Glutamatergic neuron (in vitro differentiated cells): Measurements from ENCODE around the gene TRIM54. TPM values are rescaled to one million over a fixed set of nuclear protein-coding genes. Genes with fewer than 3 reads are reported as not detected.

Experiments used
- DNase-seq: peaks from one replicate; pipeline ENCODE4 v3.0.0; 2022
- H3K27ac Mint-ChIP-seq: one replicate; pipeline ENCODE4 v1.8.0; 2020; ENCODE audit warnings: mild to moderate bottlenecking, mixed read lengths, inconsistent platforms; ENCODE audit not compliant: unreplicated experiment
- H3K27me3 Mint-ChIP-seq: one replicate; pipeline ENCODE4 v1.8.0; 2020; ENCODE audit warnings: mild to moderate bottlenecking, moderate library complexity, mixed read lengths, inconsistent platforms; ENCODE audit not compliant: unreplicated experiment
- H3K36me3 Mint-ChIP-seq: one replicate; pipeline ENCODE4 v1.8.0; 2020; ENCODE audit warnings: mild to moderate bottlenecking, mixed read lengths, inconsistent platforms; ENCODE audit not compliant: unreplicated experiment
- H3K4me1 Mint-ChIP-seq: one replicate; pipeline ENCODE4 v1.8.0; 2020; ENCODE audit warnings: mild to moderate bottlenecking, low read depth, mixed read lengths, inconsistent platforms; ENCODE audit not compliant: unreplicated experiment
- H3K4me3 Mint-ChIP-seq: one replicate; pipeline ENCODE4 v1.8.0; 2020; ENCODE audit warnings: mild to moderate bottlenecking, mixed read lengths, inconsistent platforms; ENCODE audit not compliant: unreplicated experiment
- H3K9me3 Mint-ChIP-seq: one replicate; pipeline ENCODE4 v1.8.0; 2020; ENCODE audit warnings: mild to moderate bottlenecking, moderate library complexity, mixed read lengths, inconsistent platforms; ENCODE audit not compliant: unreplicated experiment
- total RNA-seq: library from RNA; stranded (reverse); fragmentation: NEBNext Ultra II Directional; extraction: Animal tissue kit (Norgen Biotek cat#: 25700); gene quantifications from one replicate; pipeline ENCODE4 v1.2.1, GENCODE V29; 2021; ENCODE audit not compliant: unreplicated experiment
- TF ChIP-seq, protein P1 (sequence below): fragments of 200-600 bp; sonication (generic); IDR thresholded peaks from one replicate; pipeline ENCODE4 v1.5.0; 2021; ENCODE audit not compliant: partially characterized antibody, unreplicated experiment

The TRIM54 gene
- total RNA-seq, 1 donor from 2014 or later: 2.0 TPM

DNA sequence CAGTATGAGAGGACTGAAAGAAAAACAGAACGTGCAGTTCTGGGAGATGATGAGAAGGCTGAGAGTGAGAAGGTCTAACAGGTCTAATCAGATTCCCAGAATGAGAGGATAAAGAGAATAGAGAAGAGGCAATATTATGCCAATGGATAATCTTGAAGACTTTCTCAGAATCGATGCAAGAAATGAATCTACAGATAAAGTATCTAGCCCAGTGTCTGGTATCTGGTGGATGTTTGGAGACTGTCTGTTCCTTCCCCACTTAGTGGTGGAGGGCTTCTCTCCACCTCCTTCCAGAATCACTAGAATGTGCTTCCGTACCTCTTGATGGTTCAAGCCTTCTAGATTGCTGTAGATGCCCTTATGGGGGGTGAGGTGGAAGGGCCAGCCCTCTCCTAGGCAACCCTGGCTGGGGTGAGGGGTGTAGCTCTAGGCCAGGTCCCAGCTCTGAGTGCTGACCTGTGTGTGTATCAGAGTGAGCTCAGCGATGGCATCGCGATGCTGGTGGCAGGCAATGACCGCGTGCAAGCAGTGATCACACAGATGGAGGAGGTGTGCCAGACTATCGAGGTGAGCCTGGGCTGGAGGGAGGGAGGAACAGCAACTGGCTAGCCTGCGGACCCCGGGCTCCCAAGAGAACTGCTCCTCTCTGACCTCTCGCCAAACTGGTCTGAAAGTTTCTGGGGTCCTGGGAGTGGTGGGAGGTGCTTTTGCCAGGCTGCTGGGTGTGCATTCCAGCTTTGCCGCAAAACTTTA, 22.4 kb downstream of the TRIM54 start:
- H3K4me1 Mint-ChIP-seq: peaks cover 2% of the 10 kb centered on the region
- TF ChIP-seq, protein P1, sequence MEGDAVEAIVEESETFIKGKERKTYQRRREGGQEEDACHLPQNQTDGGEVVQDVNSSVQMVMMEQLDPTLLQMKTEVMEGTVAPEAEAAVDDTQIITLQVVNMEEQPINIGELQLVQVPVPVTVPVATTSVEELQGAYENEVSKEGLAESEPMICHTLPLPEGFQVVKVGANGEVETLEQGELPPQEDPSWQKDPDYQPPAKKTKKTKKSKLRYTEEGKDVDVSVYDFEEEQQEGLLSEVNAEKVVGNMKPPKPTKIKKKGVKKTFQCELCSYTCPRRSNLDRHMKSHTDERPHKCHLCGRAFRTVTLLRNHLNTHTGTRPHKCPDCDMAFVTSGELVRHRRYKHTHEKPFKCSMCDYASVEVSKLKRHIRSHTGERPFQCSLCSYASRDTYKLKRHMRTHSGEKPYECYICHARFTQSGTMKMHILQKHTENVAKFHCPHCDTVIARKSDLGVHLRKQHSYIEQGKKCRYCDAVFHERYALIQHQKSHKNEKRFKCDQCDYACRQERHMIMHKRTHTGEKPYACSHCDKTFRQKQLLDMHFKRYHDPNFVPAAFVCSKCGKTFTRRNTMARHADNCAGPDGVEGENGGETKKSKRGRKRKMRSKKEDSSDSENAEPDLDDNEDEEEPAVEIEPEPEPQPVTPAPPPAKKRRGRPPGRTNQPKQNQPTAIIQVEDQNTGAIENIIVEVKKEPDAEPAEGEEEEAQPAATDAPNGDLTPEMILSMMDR: no peak
- H3K27me3 Mint-ChIP-seq: peaks cover 11% of the 10 kb centered on the region
- DNase-seq: no peak
- no peak overlapping the region for H3K27ac Mint-ChIP-seq
- H3K9me3 Mint-ChIP-seq: peaks cover 3% of the 10 kb centered on the region
- no peak overlapping the region for H3K4me3 Mint-ChIP-seq
- peaks cover 2% of the 10 kb centered on the region for H3K36me3 Mint-ChIP-seq

- H3K27me3 Mint-ChIP-seq: peaks cover 13% of the 10 kb centered on the region
- H3K36me3 Mint-ChIP-seq: peaks cover 4% of the 10 kb centered on the region
- H3K9me3 Mint-ChIP-seq: peaks cover 2% of the 10 kb centered on the region
- no peak overlapping the region for H3K27ac Mint-ChIP-seq
- DNase-seq: no peak
- TF ChIP-seq, protein P1: no peak
- peaks cover 2% of the 10 kb centered on the region for H3K4me1 Mint-ChIP-seq
- no peak overlapping the region for H3K4me3 Mint-ChIP-seq
These were observed 23.3 kb downstream of the TRIM54 start for GRCh38 chr2:27305516-27305915.

DNA sequence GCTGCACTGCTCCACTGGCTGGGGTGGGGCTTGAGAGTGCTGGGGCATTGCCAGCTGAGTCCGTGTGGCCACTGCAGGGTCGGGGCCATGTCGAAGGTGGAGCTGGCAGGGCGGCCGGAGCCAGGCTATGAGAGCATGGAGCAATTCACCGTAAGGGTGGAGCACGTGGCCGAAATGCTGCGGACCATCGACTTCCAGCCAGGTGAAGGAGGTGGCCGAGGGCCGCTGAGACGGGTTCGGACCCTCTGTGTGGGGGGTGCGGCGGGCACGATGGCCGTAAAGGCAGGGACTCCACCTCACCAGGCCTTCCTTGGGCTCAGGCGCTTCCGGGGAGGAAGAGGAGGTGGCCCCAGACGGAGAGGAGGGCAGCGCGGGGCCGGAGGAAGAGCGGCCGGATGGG, 23.9 kb downstream of the TRIM54 start:
- TF ChIP-seq, protein P1: no peak
- Mint-ChIP-seq H3K4me1 (peaks cover 2% of the 10 kb centered on the region), H3K27ac (no peak overlapping the region), H3K4me3 (no peak overlapping the region), H3K9me3 (peaks cover 2% of the 10 kb centered on the region), H3K36me3 (peaks cover 5% of the 10 kb centered on the region), H3K27me3 (peaks cover 13% of the 10 kb centered on the region)
- DNase-seq: no peak

GRCh38 chr2:27306573-27307286, 24.5 kb downstream of the TRIM54 start:
- Mint-ChIP-seq H3K9me3 (peaks cover 2% of the 10 kb centered on the region), H3K27me3 (peaks cover 13% of the 10 kb centered on the region), H3K27ac (no peak overlapping the region), H3K4me1 (peaks cover 2% of the 10 kb centered on the region), H3K4me3 (no peak overlapping the region), H3K36me3 (peaks cover 9% of the 10 kb centered on the region)
- DNase-seq: peak; percentile 42
- TF ChIP-seq, protein P1: no peak

DNA sequence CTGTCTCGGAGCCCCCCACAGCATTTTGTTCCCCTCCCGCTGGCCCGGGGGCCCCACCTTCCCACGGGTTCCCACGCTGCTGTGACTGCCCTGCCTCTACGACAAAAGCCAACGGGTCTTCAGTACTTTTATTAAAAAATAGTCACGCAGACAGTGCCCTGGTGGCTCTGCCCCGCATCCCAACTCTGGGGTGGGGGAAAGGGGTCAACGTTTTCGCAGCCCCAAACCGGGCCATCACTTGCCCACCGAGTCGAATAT, 25.0 kb downstream of the TRIM54 start:
- no peak for DNase-seq
- Mint-ChIP-seq H3K9me3 (peaks cover 2% of the 10 kb centered on the region), H3K36me3 (peaks cover 9% of the 10 kb centered on the region), H3K27me3 (peaks cover 13% of the 10 kb centered on the region), H3K27ac (no peak overlapping the region), H3K4me3 (no peak overlapping the region), H3K4me1 (peaks cover 2% of the 10 kb centered on the region)
- TF ChIP-seq, protein P1: no peak
